Measurements from ENCODE around the gene DYNLT3.

The DYNLT3 gene, protein sequence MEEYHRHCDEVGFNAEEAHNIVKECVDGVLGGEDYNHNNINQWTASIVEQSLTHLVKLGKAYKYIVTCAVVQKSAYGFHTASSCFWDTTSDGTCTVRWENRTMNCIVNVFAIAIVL

DNA sequence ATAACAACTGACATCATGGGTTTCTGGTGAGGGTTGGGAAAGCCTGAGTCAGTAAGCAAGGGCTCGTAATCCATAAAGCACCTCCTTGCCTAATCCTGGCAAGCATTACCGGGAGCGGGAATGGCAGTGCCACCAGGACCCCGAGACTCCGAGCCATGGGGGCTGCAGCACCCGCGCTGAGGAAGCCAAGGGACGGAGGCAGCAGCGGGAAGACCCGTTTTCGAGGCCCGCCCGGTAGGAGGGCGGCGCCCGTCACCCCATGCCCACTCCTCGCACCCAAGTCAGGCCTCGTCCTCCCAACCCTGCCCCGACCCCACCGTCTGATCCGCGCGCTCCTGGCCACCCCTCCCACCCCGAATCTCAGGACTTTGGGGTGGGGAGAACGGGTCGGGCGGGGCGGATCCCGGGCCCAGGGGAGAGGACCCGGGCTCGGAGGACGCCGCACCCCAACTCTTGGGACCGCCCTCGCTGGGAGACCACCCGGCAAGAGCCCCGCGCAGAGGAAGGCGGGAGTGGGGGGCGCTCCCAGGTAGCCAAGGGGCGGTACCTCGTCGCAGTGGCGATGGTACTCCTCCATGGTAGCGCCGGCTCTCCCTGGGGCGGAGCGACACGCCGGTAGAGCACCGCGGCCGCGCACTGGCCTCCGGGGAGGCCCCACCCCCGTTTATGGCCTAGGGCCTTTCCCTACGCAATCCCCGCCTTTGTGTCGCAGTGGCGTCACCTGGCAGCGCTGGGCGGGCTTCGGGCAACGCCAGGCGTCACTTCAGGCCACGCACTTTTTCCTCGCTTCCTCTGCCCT lies at the start of gene DYNLT3:
DYNLT3 (minus strand) TSS at position 638 of the 799 bp plus-strand sequence; CDS start at position 577, 61 bp downstream.
- peak; percentile 4 for DNase-seq

DNA sequence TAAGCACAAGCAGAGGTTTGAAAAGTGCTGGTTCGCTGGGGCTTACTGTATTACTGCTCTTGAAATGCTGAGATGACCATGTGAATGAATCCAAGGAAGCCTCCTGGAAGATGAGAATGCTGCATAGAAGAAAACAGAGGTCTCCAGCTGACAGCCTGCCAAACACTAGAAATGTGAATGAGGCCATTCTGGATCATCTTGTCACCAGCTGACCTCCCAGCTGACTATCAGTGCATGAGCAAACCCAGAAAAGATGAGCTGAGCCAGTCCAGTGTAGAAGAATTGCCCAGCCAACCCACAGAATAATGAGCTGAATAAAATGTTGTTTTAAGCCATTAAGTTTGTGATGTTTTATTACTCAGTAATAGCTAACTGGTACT lies 49.1 kb upstream of the DYNLT3 start:
- no peak for DNase-seq

DNA sequence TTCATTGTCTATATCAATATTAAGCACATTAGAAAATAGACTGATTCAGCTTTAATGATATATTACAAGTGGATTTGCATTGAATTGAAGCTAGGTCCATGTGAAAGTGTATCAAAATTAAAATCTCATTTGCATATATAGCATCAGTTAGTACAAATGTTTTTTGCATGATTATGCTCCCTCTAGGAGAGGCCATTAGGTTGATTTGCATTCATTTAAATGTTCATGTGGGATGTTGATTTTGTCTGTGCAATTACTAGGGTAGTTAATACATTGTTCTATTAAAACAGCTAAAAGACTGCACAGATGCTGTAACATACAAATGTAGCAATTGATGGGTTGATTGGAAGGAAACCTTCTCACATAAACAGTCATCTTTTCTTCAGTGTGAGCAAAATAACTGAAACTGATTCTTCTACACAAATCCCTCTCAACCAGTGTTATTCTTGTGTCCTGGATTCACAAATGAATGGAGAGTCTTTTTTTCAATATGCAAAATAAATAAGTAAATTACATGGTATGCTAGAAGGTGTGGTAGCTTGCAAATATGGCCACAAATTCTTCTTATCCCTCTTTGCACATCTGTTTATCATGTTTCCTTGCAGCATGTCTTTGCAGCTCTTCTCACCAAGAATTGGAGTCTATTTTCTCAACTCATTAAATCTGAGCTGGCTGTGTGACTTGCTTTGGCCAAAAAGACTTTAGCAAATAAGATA lies 48.6 kb upstream of the DYNLT3 start:
- DNase-seq: no peak

DNA sequence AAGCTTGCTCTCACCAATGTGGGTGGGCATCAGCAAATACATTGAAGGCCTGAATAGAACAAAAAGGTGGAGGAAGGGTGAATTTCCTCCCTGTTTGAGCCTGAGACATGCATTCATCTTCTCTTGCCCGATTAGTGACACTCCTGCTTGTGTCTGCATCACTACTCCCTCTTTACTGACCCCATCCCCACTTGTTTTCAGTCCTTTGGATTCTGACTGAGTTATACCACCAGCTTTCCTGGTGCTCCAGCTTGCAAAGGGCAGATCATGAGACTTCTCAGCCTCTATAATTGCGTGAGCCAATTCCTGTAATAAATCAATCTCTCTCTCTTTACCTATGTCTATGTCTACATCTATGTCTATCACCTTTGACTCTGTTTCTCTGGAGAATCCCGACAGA lies 47.4 kb upstream of the DYNLT3 start:
- no peak for DNase-seq

DNA sequence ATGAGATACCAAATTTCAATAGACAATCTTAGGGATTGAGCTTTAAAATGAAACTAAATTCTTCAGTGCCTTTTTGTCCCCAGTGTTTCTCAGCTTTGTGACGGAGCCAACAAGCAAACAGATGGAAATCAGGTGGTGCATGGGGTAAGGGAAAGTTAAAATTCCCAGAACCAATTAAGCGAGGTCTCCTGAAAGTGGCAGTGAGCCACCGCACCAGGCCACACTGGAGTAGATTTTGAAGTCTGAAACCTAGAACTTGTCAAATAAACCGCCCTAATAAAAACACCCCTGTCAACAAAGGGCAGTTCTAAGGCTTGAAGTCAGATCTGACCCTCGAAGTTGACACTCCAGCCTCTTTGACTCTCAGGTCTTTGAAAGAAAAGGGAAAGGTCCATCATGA lies 40.6 kb upstream of the DYNLT3 start:
- no peak for DNase-seq

DNA sequence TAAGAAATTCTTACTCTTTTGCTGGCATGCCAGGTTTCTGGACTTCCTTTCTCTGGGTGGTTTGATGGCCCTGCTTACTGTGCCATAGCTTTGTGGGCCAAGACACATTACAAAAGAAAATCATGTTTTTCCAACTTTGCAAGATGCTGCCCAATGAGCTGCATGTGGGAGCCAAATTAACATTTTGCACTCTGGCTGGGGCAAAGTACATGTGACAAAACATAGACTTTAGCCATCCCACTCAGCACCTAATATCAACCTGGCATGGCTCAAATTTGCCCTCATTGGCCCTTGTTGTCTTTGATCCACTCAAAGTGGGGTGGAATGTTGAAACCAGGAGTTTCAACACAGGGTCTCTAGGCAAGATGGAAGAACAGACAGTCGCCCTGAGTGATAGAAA lies 40.0 kb upstream of the DYNLT3 start:
- no peak for DNase-seq

DNA sequence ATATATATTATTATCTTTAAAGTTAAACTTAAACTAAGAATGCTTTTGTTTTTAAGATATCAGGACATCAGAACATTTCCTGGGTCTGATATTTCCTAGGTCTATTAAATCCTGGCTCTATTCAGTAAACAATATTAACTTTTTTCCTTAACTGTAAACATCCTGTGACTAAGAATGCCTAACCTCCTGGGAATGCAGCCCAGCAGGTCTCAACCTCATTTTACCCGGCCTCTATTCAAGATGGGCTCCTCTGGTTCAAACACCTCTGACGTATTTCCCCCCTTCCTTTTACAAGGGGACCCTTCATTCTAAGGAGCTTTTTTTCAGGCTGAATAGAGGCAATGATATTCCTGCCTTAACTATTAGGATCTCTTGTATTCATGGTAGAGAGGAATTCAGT lies 35.8 kb upstream of the DYNLT3 start:
- DNase-seq: no peak

DNA sequence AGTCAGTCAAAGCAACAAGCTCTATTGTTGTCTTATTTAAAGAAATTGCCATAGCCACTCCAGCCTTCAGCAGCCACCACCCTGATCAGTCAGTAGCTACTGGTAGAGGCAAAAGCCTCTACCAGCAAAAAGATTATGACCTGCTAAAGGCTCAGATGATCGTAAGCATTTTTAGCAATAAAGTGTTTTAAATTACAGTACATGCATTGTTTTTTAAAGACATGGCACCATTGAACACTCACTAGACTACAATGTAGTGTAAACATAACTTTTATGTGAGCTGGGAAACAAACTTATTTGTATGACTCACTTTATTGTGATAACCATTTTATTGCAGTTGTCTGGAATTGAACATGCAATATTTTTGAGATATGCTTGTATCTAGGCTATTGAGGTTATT lies 32.3 kb upstream of the DYNLT3 start:
- no peak for DNase-seq

DNA sequence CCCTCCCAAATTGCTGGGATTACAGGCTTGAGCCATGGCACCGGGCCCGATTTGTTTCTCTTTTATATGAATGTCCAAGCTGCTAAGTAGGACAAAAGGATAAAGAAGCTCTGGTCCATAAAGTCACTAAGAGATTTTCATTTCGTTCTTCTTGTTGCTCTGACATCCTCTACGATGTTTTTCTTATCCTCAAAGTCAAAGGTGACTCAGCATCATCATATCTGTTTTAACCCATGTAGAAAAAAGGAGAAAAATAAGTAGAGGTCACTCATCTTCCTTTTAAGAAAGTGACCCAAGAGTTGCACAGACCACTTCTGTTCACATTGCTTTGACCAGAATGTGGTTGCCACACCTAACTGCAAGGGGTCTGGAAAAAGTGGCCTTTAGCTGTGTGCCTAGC lies 29.3 kb upstream of the DYNLT3 start:
- DNase-seq: no peak

DNA sequence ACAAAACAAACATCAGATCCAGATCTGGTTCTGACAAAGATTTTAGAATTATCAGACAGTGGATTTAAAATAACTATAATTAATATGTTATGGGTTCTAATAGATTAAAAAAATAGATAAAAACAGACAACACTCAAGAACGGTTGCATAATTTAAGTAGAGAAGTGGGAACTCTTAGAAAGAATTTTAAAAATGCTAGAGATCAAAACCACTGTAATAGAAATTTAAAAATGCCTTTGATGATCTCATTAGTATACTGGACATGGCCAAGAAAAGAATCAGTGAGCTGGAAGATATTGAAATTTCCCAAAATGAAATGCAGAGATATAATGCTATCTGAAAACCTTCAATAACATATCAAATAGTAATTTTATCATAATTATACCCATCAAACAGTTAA lies 28.3 kb upstream of the DYNLT3 start:
- DNase-seq: no peak

DNA sequence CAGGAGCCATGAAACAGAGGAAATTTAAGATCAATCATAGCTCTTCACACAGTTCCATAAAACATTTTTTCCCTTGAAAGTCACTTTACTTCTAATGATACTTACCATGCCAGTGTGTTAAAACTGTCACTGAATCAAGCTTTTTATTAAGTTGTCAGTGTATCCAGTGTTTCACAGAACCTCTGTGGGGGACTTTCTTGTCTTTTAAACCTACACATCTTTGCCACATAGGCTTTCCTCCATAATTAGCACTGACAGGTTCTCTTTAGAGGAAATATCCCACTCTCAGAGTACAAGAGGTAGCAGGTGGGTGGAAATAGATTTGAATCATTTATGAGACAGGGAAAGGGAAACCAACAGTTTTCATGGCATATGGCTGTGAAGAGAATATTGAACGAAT lies 25.8 kb upstream of the DYNLT3 start:
- no peak for DNase-seq

DNA sequence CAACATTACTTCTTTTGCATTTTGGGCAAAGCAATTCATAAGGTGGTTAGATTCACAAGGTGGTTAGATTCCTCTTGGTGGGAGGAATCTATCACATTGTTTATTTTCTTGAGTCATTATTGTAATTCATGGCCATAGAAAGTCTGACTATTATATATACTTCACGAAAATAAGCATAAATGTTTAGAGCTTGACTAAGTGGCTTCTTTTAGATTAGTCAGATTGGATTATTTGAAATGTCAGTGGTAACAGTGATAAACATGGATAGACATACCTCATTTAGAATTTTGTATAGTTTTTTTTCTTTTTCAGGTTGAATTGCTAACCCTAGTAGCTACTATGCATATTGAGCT lies 24.9 kb upstream of the DYNLT3 start:
- no peak for DNase-seq

DNA sequence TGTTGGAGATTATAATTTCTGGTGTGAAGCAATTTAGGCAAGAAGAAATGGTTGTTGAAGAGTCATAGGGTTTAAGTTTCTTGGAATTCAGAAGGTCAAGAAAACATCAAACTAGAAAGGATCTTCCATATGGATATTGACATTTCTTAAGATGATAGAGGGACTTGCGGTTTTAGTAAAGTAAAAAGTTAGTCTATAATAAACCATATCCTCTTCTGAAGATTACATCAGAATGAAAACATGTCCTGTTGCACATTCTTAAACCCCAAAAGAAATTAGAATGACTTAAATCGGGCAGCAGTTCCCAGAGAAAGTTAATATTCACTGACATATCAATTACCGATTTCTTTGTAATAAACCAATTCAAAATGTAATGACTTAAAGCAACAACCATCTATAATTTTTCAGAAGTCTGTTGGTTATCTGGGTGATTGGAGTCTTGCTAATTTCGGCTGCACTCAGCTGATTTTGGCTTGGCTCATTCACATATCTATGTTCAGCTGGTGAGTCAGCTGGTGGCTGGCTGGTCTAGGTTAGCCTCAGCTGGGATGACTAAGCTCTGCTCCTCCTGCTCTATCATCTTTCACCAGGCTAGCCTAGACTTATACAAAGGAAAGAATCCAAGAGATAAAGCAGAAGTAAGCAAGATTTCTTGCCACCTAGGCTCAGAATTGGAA lies 24.4 kb upstream of the DYNLT3 start:
- no peak for DNase-seq

DNA sequence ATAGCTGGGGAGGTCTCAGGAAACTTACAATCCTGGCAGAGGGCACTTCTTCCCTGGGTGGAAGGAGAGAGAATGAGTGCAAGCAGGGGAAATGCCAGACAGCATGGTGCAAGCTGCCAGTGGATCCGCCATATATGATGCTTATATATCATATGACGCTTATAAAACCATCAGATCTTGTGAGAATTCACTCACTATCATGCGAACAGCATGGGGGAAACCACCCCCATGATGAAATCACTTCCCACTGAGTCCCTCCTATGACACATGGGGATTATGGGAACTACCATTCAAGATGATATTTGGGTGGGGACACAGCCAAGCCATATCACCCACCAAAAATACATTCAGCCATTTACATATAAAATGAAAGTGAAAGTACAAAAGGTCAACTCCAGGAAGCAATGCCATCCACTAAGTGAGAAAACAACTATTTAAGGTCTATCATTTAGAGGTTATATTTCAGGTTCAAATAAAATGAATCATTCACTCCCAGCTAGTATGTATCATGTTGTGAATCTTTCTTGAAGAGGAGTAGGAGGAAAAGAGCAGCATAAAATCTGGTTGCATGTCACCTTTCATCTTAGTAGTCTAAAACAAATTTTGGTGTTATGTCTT lies 20.3 kb upstream of the DYNLT3 start:
- no peak for DNase-seq

DNA sequence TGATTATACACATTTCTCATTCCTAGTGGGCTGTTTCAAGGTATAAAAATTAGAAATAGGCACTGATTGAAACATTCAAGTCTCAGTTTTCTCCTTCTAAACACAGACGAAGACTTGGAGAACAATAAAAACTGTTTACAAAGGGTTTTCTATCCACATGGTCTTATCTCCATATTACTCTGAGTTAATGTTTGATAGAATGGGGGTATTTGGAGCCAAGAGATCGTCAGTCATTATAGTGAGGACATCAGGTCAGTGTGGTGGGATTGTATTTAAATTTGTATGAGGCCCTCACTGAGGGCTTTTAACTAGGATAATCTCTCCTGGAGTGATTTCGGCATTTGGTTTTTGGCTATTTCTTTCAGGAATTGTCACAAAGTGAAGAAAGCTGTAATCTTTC lies 16.4 kb upstream of the DYNLT3 start:
- no peak for DNase-seq

DNA sequence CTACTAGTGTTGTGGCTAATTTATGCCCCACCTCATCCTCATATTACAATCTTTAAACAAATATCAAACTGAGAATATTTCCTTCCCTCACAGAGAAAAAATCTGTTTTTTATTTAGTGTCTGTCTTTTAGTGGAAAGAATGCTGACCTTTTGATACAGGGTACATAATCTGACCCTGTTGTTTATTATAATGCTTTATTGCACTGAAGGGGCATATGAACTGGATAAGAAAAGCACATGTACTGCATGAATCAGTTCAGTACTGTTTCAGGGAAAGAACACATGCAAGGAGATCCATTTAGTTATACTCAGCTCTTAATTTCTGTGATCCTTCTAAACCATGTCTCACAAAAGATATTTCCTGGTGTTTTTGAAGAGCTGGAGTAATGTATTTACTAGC lies 15.5 kb upstream of the DYNLT3 start:
- DNase-seq: no peak

DNA sequence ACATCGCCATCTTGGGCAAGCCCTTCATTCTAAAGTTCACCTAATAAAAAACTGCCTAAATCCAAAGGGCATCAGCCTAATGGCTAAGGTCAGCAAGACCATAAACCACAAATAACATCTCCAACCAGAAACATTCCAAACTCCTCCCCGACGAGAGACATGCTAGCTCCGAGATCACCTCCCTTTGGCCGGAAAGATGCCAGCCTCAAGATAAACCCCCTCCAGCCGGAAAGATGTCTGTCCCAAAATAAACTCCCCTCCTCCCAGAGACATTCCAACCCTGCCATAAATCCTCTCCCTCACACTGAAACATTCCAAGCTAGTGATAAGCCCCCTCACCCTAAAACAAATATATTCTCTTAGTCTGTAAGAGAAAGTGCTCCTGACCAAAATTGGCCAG lies 13.3 kb upstream of the DYNLT3 start:
- DNase-seq: no peak

DNA sequence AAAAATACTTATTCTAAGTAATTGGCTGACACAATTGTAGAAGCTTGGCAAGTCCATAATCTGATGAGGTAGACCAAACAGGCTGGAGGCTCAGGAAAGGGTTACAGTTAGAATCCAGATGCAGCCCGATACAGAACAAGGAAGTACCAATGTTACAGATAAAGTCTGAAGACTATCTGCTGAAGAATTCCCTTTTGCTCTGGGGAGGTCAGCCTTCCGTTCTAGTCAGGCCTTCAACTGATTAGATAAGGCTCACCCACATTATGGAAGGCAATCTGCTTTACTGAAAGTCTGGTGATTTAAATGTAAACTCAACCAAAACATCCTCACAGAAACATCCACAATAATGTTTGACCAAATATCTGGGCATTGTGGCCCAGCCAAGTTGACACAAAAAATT lies 7.4 kb upstream of the DYNLT3 start:
- DNase-seq: no peak

DNA sequence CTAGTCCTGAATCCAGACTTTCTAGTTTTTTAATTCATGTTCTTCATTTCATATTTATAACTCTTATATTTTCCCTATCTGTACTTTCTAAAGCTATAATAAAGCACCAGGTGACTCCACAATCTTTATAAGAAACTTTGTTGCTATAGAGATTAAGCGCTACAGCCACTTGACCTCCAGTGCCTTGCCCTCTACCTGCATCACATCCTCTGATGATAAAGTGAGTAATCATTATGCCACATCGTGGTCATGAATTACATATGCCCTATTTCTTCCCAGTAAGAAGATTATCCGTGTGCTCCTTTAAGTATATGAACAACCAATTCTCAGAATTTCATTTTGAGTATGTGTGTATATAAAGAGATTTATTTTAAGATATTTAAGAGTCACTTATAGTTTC lies 6.8 kb upstream of the DYNLT3 start:
- DNase-seq: no peak

DNA sequence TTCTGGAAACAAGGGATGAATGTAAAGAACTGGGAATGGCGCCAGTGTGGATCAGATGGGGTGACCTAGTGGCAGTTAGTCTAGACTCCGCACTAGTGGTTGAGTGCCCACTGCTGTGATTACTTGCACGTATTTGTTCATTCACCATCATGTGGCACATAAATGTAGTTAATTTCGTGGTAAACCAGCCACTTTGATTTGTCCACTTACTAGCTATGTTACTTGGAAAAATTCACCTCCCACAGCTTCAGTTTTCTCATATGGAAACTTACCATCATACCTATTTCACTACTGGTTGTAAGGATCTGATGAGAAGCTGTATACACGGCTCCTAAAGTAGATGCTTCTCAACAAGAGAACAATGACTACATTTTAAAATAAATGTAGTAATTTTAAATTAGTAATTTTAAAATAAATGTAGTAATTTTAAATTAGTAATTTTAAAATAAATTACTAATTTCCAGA lies 394 bp upstream of the DYNLT3 start:
- no peak for DNase-seq

DNA sequence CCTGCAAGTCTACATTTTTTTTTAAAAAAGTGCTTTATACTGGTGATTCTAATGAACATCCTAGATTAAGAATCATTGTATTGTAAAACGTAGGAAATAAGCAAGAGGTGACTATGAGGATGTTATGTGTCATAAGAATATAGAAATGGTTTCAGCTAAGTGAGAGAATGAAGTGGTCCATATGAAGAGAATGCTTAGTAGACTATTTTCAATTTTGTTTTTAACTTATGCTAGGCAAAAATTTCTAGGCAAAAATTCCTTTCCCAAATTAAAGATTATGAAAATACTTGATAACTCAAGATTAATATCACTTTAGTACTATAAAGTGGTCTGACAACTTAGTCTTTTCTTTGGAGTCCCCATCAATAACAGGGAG lies 825 bp downstream of the DYNLT3 start:
- no peak for DNase-seq

DNA sequence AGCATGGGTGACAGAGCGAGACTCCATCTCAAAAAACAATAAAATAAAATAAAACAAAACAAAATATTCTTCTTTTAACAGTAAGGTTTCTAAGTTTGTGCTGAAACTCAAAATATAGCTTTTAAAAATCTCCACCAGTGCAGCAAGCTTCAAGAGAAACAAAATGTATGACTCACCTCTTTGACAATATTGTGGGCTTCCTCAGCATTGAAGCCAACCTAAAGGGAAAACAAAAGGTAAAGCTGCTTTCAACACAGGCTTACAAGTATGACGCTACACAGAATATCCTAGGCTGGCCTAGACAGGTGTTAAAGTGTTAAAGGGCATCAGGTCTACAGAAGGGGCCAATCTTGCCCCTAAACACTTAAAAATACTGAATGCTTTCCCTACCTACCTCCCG lies 1.2 kb downstream of the DYNLT3 start:
- DNase-seq: no peak

DNA sequence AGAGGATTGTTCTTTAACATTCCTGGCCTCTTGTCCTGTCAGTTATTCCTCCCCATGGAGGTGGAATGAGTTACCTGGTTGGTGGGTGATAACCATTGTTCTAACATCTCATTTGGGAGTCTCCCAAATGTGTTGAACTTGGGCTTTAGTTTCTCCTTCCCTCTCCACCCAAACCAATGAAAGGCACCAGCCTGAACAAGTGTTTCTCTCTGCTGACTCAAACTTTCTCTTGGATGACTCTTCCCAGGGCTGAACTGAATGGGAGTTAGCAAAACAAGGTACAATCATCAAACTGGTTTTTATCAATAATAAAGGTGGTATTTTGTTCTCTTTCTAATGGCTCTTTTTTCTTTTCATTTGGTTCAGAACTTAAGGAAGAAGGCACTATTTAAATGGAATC lies 2.7 kb downstream of the DYNLT3 start:
- DNase-seq: no peak
